Calu3 (cell line): Measurements from ENCODE around the gene OSBP2. TPM values are rescaled to one million over a fixed set of nuclear protein-coding genes. Genes with fewer than 3 reads are reported as not detected.
"Not testable (repeated sequence)": the region's sequence is repeated elsewhere in the genome, so short reads cannot be mapped to it uniquely, and the experiment has no call there.

Source experiments
- BruUV-seq: library from RNA; stranded (reverse); fragments of 400-500 nt; replicated peaks from 2 replicates; lab custom pipeline; 2021; lab: Mats Ljungman, UMichigan
- CTCF ChIA-PET: fragments of 300-600 bp; sonication (Branson Sonifier 250); formaldehyde crosslinking; loops from one replicate; lab custom pipeline; 2022; ENCODE audit warnings: antibody characterized with exemption; lab: Charles Lee
- DNase-seq: peaks from one replicate; pipeline ENCODE4 v3.0.0; 2022
- H3K27ac Mint-ChIP-seq: one replicate; pipeline ENCODE4 v1.8.0; 2022; ENCODE audit warnings: mixed read lengths; ENCODE audit not compliant: unreplicated experiment
- H3K27me3 Mint-ChIP-seq: one replicate; pipeline ENCODE4 v1.8.0; 2022; ENCODE audit warnings: mixed read lengths; ENCODE audit not compliant: unreplicated experiment
- H3K36me3 Mint-ChIP-seq: one replicate; pipeline ENCODE4 v1.8.0; 2022; ENCODE audit warnings: mild to moderate bottlenecking, moderate library complexity, mixed read lengths; ENCODE audit not compliant: insufficient read depth, unreplicated experiment
- H3K4me1 Mint-ChIP-seq: one replicate; pipeline ENCODE4 v1.8.0; 2022; ENCODE audit warnings: mild to moderate bottlenecking, low read depth, mixed read lengths; ENCODE audit not compliant: unreplicated experiment
- H3K4me3 Mint-ChIP-seq: one replicate; pipeline ENCODE4 v1.8.0; 2022; ENCODE audit warnings: mild to moderate bottlenecking, low read depth, moderate library complexity, mixed read lengths; ENCODE audit not compliant: unreplicated experiment
- H3K9me3 Mint-ChIP-seq: one replicate; pipeline ENCODE4 v1.8.0; 2022; ENCODE audit warnings: low read depth, mixed read lengths; ENCODE audit not compliant: unreplicated experiment
- intact Hi-C: fragments of 100-400 bp; cut with micrococcal nuclease; formaldehyde crosslinking; loops from one replicate; pipeline ENCODE4 v1.10.0; 2022; ENCODE audit not compliant: unreplicated experiment
- total RNA-seq: library from RNA; stranded (reverse); gene quantifications from 2 replicates; pipeline ENCODE4 v1.2.3, GENCODE V29; 2022
- TF ChIP-seq, protein P1 (sequence below): fragments of 200-600 bp; IDR thresholded peaks from one replicate; pipeline ENCODE4 v1.8.0; 2022; ENCODE audit warnings: antibody characterized with exemption; ENCODE audit not compliant: unreplicated experiment

The OSBP2 gene
- total RNA-seq, 1 experiment from 2014 or later, result 5.2 TPM

DNA sequence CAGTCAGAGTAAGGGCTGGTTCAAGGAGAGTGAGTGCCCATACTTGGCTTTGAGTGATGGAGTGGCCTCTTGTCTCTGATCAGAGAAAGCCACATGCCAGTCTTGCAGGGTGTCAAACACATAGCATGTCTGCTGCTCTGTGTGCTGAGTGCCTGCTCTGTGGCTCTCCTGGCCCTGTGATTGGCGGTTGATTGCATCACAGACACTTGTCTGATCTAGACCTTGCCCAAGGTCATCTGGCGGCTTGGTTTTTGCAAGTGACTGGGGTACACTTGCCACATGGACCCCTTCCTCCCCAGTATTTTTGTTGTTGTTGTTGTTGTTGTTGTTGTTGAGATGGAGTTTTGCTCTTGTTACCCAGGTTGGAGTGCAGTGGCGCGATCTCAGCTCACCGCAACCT, 10.3 kb downstream of the OSBP2 start:
- no TSS peak for BruUV-seq
- H3K4me3 Mint-ChIP-seq, result no peak overlapping the region
- H3K4me1 Mint-ChIP-seq, result peaks cover 8% of the 10 kb centered on the region
- TF ChIP-seq, protein P1, sequence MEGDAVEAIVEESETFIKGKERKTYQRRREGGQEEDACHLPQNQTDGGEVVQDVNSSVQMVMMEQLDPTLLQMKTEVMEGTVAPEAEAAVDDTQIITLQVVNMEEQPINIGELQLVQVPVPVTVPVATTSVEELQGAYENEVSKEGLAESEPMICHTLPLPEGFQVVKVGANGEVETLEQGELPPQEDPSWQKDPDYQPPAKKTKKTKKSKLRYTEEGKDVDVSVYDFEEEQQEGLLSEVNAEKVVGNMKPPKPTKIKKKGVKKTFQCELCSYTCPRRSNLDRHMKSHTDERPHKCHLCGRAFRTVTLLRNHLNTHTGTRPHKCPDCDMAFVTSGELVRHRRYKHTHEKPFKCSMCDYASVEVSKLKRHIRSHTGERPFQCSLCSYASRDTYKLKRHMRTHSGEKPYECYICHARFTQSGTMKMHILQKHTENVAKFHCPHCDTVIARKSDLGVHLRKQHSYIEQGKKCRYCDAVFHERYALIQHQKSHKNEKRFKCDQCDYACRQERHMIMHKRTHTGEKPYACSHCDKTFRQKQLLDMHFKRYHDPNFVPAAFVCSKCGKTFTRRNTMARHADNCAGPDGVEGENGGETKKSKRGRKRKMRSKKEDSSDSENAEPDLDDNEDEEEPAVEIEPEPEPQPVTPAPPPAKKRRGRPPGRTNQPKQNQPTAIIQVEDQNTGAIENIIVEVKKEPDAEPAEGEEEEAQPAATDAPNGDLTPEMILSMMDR, result no peak
- no peaks in the 10 kb centered on the region for H3K9me3 Mint-ChIP-seq
- H3K27ac Mint-ChIP-seq, result no peak overlapping the region
- CTCF ChIA-PET, result no interaction called here
- intact Hi-C loops, result no loop called here
- DNase-seq, result no peak
- no peaks in the 10 kb centered on the region for H3K27me3 Mint-ChIP-seq
- no peaks in the 10 kb centered on the region for H3K36me3 Mint-ChIP-seq

DNA sequence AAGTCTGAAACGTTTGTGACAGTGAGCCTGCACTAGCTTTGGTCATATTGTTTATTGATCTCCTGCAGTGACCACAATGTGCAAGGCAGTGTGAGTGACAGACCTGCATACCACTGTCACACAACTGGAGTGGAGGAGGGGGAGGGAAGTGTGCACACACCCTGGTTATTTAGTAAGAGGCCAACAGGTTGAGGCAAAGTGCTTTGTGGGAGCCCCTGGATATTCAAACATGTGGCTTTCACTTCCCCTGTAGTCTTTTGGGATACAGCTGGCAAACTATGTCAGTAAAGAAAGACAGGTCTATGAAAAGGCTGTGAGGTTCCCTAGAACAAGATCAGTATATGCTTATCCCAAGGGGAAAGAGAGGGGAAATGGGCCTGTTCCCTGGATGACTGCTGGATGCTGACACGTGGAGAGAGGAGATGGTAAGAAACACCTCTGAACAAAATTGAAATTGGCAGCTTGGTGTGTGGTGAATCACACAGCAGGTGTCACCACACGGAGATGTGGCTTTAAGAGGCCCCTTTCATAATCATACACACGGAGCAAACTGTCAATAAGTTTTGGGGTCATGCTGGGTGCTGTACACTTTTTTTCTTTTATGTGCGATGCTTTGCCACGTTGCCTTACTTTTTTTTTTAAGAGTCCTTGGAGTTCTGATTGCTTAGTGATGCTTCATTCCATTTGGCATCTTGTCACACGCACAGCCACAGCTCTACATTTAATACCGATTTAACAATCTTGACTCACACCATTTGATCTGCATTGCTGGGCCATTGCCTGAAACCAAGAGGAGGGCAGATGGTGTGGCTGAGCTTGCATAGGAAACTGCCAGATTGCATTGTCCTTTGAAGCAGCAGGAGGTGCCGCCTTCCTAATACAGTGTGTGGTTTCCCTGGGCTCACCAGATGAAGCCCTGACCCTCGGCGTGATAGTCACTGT, 11.3 kb downstream of the OSBP2 start:
- no TSS peak for BruUV-seq
- H3K36me3 Mint-ChIP-seq, result no peaks in the 10 kb centered on the region
- no peaks in the 10 kb centered on the region for H3K27me3 Mint-ChIP-seq
- CTCF ChIA-PET, result no interaction called here
- DNase-seq, result no peak
- peaks cover 8% of the 10 kb centered on the region for H3K4me1 Mint-ChIP-seq
- H3K27ac Mint-ChIP-seq, result no peak overlapping the region
- intact Hi-C loops, result no loop called here
- no peak overlapping the region for H3K4me3 Mint-ChIP-seq
- H3K9me3 Mint-ChIP-seq, result no peaks in the 10 kb centered on the region
- TF ChIP-seq, protein P1, result no peak

DNA sequence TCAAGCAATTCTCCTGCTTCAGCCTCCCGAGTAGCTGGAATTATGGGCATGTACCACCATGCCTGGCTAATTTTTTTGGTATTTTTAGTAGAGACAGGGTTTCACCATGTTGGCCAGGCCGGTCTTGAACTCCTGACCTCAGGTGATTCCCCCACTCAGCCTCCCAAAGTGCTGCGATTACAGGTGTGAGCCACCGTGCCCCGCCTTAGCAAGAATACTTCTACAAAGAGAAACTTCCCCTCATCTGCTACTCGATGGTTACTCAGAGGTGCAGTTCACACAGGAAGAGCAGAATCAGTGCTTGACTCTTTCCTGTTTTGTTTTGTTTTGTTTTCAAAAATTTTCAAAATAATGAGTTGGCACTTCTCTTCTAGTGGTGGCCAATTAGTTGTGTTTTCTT, 15.3 kb downstream of the OSBP2 start:
- H3K9me3 Mint-ChIP-seq, H3K36me3 Mint-ChIP-seq, H3K4me1 Mint-ChIP-seq, H3K4me3 Mint-ChIP-seq, intact Hi-C loops, H3K27me3 Mint-ChIP-seq, H3K27ac Mint-ChIP-seq, BruUV-seq: not testable (repeated sequence)
- DNase-seq, result peak; percentile 10
- CTCF ChIA-PET, result interaction anchor here (0.7 kb wide), 2 partner anchors 82 to 451 kb away, joined by 3 read pairs; no protein-coding TSS in a partner anchor

DNA sequence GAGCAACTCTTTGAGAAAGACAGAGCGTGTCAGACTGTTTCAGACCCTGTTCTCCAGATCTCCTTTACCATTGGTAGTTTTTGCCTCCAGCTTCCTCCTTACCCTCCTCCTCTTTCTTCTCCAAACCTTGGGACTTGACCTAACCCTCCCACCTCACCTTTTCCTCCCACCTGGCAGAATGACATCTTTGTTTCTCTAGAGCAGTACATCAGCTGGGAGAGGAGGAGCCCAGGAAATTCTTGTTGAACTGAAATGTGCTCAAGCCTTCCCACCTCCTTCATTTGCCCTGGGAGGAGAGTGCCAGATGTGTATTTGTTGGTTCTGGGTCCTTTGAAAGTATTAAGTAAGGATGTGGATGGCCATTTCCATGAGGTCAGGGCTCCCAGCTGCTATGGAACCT, 17.4 kb downstream of the OSBP2 start:
- Mint-ChIP-seq H3K4me1 (peaks cover 3% of the 10 kb centered on the region), H3K27ac (no peak overlapping the region), H3K27me3 (no peaks in the 10 kb centered on the region), H3K4me3 (no peak overlapping the region), H3K36me3 (no peaks in the 10 kb centered on the region), H3K9me3 (no peaks in the 10 kb centered on the region)
- DNase-seq, result no peak
- BruUV-seq, result no TSS peak
- TF ChIP-seq, protein P1, result no peak
- CTCF ChIA-PET, result interaction anchor here (0.7 kb wide), 1 partner anchor 420 kb away, joined by 3 read pairs; no protein-coding TSS in a partner anchor
- intact Hi-C loops, result no loop called here

DNA sequence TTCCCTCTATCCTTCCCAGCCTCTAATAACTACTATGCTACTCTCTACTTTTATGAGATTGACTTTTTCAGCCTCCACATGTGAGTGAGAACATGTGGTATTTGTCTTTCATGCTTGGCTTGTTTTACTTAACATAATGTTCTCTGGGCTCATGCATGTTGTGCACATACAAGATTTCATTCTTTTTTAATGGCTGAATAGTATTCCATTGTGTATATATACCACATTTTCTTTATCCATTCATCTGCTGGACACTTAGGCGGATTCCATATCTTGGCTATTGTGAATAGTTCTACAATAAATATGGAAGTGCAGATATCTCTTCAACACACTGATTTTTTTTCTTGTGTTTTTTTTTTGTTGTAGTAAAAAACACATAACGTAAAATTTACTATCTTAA, 19.4 kb downstream of the OSBP2 start:
- no peaks in the 10 kb centered on the region for H3K36me3 Mint-ChIP-seq
- CTCF ChIA-PET, result no interaction called here
- H3K9me3 Mint-ChIP-seq, result no peaks in the 10 kb centered on the region
- H3K4me3 Mint-ChIP-seq, result no peak overlapping the region
- H3K4me1 Mint-ChIP-seq, result peaks cover 12% of the 10 kb centered on the region
- H3K27me3 Mint-ChIP-seq, result no peaks in the 10 kb centered on the region
- no peak for DNase-seq
- BruUV-seq, result no TSS peak
- H3K27ac Mint-ChIP-seq, result no peak overlapping the region
- intact Hi-C loops, result no loop called here
- TF ChIP-seq, protein P1, result no peak
